Measurements from ENCODE around the gene LIG1. TPM values are rescaled to one million over a fixed set of nuclear protein-coding genes. Genes with fewer than 3 reads are reported as not detected.

LIG1 gene
- total RNA-seq, 4 donors from 2014 or later = 20.8 to 44.2 (median 32.9) TPM

- no peak for DNase-seq (ENCODE audit: low spot score in 2 of 2)
- 87% methylated on average over 12 of the region's 12 CpGs for WGBS, 2 donors
- H3K4me3 ChIP-seq (ENCODE audit: low read depth, poor library complexity, severe bottlenecking) = no peak overlapping the region
- intact Hi-C loops (cut with DNase I; ENCODE audit: low total_unique reads) = no loop called here
- TF ChIP-seq CTCF (IDR thresholded peaks at IDR 0.05) = no peak
- no peak for TF ChIP-seq POLR2A (IDR thresholded peaks at IDR 0.05)
Measured at GRCh38 chr19:48158210-48158790, 11.8 kb downstream of the LIG1 start.

DNA sequence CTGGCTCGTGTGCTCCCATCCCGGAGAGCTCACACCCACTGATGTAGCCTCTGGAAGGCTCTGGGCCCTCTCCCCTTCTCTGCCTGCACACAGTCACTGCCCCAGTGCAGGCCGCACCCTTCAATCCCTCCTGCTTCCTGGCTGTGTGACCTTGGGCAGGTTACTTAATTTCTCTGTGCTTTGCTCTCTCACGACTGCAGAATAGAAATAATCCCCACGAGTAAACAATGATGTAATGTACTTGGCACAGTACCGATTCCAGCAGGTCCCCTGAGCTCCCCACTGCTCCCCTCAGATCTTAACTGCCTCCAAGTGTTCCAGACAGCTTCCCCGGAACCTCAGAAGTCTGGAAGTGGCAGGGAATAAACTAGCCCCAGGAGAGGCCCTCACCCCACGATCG is 16.1 kb downstream of the LIG1 start:
- 49 to 60% methylated on average over 9 of the region's 9 CpGs for WGBS, 2 donors
- DNase-seq (ENCODE audit: low spot score in 2 of 2) = no peak
- intact Hi-C loops (cut with DNase I; ENCODE audit: low total_unique reads) = loop anchor here (5.0 kb wide), 1 partner anchor 47 kb away; no protein-coding TSS in a partner anchor
- no peak overlapping the region for H3K4me3 ChIP-seq (ENCODE audit: low read depth, poor library complexity, severe bottlenecking)
- no peak for TF ChIP-seq CTCF (IDR thresholded peaks at IDR 0.05)
- no peak for TF ChIP-seq POLR2A (IDR thresholded peaks at IDR 0.05)

DNA sequence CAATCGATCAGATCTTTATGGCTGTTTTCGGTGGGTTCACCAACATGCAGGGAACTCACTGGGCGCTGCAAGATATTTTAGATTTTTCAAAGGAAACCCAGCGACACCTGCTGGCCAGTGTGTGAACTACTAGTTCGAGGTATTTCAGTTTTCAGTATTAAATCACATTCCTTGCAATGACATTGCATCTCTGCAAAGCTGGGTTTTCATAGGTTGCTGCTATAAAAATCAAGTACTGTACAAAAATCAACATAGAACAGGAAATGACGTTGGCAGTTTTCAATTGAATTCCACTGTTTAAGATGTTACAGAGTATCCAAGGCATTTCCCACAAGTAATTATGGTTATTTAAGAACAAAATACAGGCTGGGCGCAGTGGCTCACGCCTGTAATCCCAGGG is 17.6 kb downstream of the LIG1 start:
- intact Hi-C loops (cut with DNase I; ENCODE audit: low total_unique reads) = loop anchor here (5.0 kb wide), 1 partner anchor 45 kb away; no protein-coding TSS in a partner anchor
- 27 to 34% methylated on average over 8 of the region's 8 CpGs for WGBS, 2 donors
- TF ChIP-seq POLR2A (IDR thresholded peaks at IDR 0.05) (no peak), CTCF (IDR thresholded peaks at IDR 0.05) (peak in 1 of 3 donors; percentile 73)
- no peak overlapping the region for H3K4me3 ChIP-seq (ENCODE audit: low read depth, poor library complexity, severe bottlenecking)
- DNase-seq (ENCODE audit: low spot score in 2 of 2) = peak; percentile 56 to 90

GRCh38 chr19:48149430-48149829 is 20.7 kb downstream of the LIG1 start:
- DNase-seq (ENCODE audit: low spot score in 2 of 2) = no peak
- intact Hi-C loops (cut with DNase I; ENCODE audit: low total_unique reads) = no loop called here
- H3K4me3 ChIP-seq (ENCODE audit: low read depth, poor library complexity, severe bottlenecking) = no peak overlapping the region
- WGBS, 2 donors = 83 to 92% methylated on average over 6 of the region's 6 CpGs
- TF ChIP-seq CTCF (IDR thresholded peaks at IDR 0.05) = no peak
- no peak for TF ChIP-seq POLR2A (IDR thresholded peaks at IDR 0.05)

DNA sequence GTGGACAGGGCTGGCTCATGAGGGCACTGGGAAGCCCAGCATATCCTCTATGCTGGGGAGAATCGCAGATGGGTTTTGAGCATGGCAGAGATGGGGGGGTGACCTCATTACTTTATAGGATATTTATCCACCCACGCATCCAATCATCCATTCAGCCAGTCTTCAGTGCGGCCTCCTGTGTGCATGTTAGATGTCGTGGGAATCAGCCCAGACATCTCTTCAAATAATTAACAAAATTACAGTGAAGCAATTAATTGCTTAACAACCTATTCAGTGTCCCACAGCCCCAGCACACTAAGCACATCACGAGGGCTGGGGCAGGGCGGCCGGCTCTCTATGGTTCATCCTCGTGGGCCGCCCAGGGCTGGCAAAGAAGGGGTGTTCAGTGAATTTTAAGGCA is 21.6 kb downstream of the LIG1 start:
- no peak for DNase-seq (ENCODE audit: low spot score in 2 of 2)
- TF ChIP-seq POLR2A (IDR thresholded peaks at IDR 0.05) = no peak
- TF ChIP-seq CTCF (IDR thresholded peaks at IDR 0.05) = no peak
- no peak overlapping the region for H3K4me3 ChIP-seq (ENCODE audit: low read depth, poor library complexity, severe bottlenecking)
- intact Hi-C loops (cut with DNase I; ENCODE audit: low total_unique reads) = no loop called here
- 89 to 91% methylated on average over 9 of the region's 9 CpGs for WGBS, 2 donors
